ENCODE measurements around the gene FOXP1.

- TF ChIP-seq EZH2 (IDR thresholded peaks at IDR 0.05; ENCODE audit: insufficient read depth, poor library complexity, severe bottlenecking) (no peak), EZH2phosphoT487 (IDR thresholded peaks at IDR 0.05; ENCODE audit: insufficient read depth, low read depth) (no peak)
Observed at GRCh38 chr3:71028184-71028583, 555.3 kb downstream of the FOXP1 start.
